ENCODE results near the gene HOXD3. TPM values are rescaled to one million over a fixed set of nuclear protein-coding genes. Genes with fewer than 3 reads are reported as not detected.

The HOXD3 gene
- total and polyA plus RNA-seq, 2 experiments from 2014 or later, result not detected

DNA sequence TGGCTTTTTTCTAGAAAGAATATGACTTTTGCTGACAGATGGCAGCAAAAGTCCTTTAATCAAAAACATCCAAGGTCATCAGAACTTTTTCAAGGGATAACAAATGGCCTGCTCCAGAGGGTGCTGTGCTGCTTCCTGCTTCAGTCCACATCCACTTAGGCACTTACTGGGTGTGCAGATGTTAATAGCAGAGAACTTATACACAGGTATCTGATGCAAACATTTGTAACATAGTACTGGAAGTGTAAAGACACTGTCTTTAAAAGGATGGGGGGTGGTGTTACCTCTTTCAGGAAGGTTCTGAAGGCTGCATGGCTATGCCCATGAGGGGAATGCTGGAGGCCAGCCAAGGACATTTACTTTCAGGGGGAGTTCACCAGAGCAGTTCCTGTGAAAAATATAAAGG, 22.1 kb upstream of the HOXD3 start:
- TF ChIP-seq CREB1 (CRISPR knock-in tag; IDR thresholded peaks at IDR 0.05; ENCODE audit: low read depth), result no peak
- TF ChIP-seq, protein P1, sequence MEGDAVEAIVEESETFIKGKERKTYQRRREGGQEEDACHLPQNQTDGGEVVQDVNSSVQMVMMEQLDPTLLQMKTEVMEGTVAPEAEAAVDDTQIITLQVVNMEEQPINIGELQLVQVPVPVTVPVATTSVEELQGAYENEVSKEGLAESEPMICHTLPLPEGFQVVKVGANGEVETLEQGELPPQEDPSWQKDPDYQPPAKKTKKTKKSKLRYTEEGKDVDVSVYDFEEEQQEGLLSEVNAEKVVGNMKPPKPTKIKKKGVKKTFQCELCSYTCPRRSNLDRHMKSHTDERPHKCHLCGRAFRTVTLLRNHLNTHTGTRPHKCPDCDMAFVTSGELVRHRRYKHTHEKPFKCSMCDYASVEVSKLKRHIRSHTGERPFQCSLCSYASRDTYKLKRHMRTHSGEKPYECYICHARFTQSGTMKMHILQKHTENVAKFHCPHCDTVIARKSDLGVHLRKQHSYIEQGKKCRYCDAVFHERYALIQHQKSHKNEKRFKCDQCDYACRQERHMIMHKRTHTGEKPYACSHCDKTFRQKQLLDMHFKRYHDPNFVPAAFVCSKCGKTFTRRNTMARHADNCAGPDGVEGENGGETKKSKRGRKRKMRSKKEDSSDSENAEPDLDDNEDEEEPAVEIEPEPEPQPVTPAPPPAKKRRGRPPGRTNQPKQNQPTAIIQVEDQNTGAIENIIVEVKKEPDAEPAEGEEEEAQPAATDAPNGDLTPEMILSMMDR (conservative IDR thresholded peaks at IDR 0.05; ENCODE audit: low read depth in 2 of 2), result peak in 1 of 2 experiments; percentile 17; a peak in 1 of 4 replicates
- DNase-seq (ENCODE audit: low spot score), result no peak
- Mint-ChIP-seq H3K4me1 (peaks cover 26% of the 10 kb centered on the region), H3K4me3 (peak overlapping the region; percentile 67; the same call in 1 of the 3 replicates), H3K36me3 (ENCODE audit: low read depth) (no peaks in the 10 kb centered on the region; the same call in 2 of the 3 replicates), H3K27ac (no peak overlapping the region), H3K9me3 (peaks cover 8% of the 10 kb centered on the region; the same call in 2 of the 3 replicates), H3K27me3 (ENCODE audit: insufficient read depth, low read depth, poor library complexity) (peaks cover 96% of the 10 kb centered on the region)
- Histone ChIP-seq H3K79me2 (replicated peaks; ENCODE audit: insufficient read depth) (no peaks in the 10 kb centered on the region), H3K27ac (ENCODE audit: low read depth) (no peak overlapping the region), H2AFZ (no peak overlapping the region), H3K27me3 (ENCODE audit: insufficient read depth) (peaks cover 100% of the 10 kb centered on the region), H3K36me3 (ENCODE audit: insufficient read depth) (no peaks in the 10 kb centered on the region), H3K9me2 (ENCODE audit: insufficient read depth) (no peaks in the 10 kb centered on the region), H4K20me1 (replicated peaks; ENCODE audit: insufficient read depth) (peaks cover 71% of the 10 kb centered on the region), H3K4me3 (no peak overlapping the region), H3K4me2 (peak overlapping the region; percentile 83; the same call in 1 of the 2 replicates), H3K4me1 (ENCODE audit: insufficient read depth) (peaks cover 44% of the 10 kb centered on the region), H3F3A (replicated peaks; ENCODE audit: low read depth) (peaks cover 63% of the 10 kb centered on the region)
- no peak for ATAC-seq

DNA sequence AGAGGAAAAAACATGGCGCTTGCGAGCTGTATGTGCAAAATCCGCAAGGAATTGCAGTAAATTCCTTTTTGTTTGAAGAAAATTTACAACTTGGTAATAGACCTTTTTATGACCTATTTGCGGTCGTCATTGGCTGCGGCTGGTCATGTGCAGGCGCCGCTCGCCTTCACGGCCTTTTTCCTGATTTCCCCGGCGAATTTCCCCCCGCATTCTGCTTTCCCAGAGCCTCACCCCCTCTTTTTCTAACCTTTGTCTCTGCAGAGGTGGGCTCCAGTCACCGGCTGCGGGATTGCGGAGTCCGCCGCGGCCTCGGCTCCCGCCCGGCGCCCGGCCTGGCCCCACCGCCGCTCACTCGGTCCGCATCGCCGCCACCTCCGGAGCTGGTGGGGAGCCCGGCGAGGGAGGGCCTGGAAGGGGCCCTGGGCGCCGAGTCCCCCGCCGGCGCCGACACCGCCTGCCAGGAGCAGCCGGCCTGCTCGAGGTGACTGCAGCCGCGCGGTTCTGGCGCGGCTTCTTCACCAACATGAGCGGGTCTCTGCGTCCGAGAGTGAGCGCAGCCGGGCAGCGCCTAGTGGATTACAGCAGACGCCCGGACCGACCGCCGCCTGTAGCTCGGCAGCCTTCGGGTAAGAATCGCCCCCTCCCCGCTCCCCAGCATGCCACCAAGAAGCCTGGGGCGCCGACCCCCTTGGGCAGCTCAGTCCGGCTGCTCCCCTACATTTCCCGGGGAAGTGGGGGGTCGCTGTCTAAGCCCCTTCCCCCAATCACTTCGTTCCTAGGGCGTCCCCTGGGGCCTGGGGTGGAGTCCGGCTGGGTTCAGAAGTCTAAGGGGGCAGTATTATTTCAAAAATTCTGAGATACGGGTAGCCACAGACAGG, 20.5 kb upstream of the HOXD3 start:
- H3K36me3 ChIP-seq (ENCODE audit: insufficient read depth), result no peaks in the 10 kb centered on the region
- H3K36me3 Mint-ChIP-seq (ENCODE audit: low read depth), result no peaks in the 10 kb centered on the region; the same call in 2 of the 3 replicates
- H2AFZ ChIP-seq, result peak overlapping the region; percentile 92
- H3K4me1 ChIP-seq (ENCODE audit: insufficient read depth), result peaks cover 42% of the 10 kb centered on the region
- peak overlapping the region; percentile 83 for H3K4me2 ChIP-seq
- H3K4me3 ChIP-seq, result peak overlapping the region; percentile 58
- peaks cover 3% of the 10 kb centered on the region; the same call in 1 of the 3 replicates for H3K9me3 Mint-ChIP-seq
- H3F3A ChIP-seq (replicated peaks; ENCODE audit: low read depth), result peaks cover 60% of the 10 kb centered on the region
- DNase-seq (ENCODE audit: low spot score), result peak; percentile 66
- no peaks in the 10 kb centered on the region for H3K9me2 ChIP-seq (ENCODE audit: insufficient read depth)
- H3K27ac Mint-ChIP-seq, result no peak overlapping the region
- H4K20me1 ChIP-seq (replicated peaks; ENCODE audit: insufficient read depth), result peaks cover 67% of the 10 kb centered on the region
- peak overlapping the region; percentile 67 for H3K4me3 Mint-ChIP-seq
- H3K27ac ChIP-seq (ENCODE audit: low read depth), result no peak overlapping the region
- peaks cover 24% of the 10 kb centered on the region for H3K4me1 Mint-ChIP-seq
- H3K79me2 ChIP-seq (replicated peaks; ENCODE audit: insufficient read depth), result no peaks in the 10 kb centered on the region
- H3K27me3 ChIP-seq (ENCODE audit: insufficient read depth), result peaks cover 100% of the 10 kb centered on the region
- ATAC-seq, result peak; percentile 18
- H3K27me3 Mint-ChIP-seq (ENCODE audit: insufficient read depth, low read depth, poor library complexity), result peaks cover 98% of the 10 kb centered on the region
- TF ChIP-seq EZH2phosphoT487 (IDR thresholded peaks at IDR 0.05; ENCODE audit: unreplicated experiment) (peak; percentile 85), POLR2AphosphoS5 (IDR thresholded peaks at IDR 0.05; ENCODE audit: low read depth) (no peak), ZNF331 (CRISPR knock-in tag; IDR thresholded peaks at IDR 0.05; ENCODE audit: low read depth) (no peak), ETS1 (IDR thresholded peaks at IDR 0.05) (no peak), EZH2 (IDR thresholded peaks at IDR 0.05; ENCODE audit: low read depth, unreplicated experiment) (peak; percentile 89), ZNF114 (CRISPR knock-in tag; IDR thresholded peaks at IDR 0.05) (no peak), NANOG (IDR thresholded peaks at IDR 0.05; ENCODE audit: borderline replicate concordance) (no peak)
- TF ChIP-seq, protein P1 (conservative IDR thresholded peaks at IDR 0.05; ENCODE audit: low read depth in 2 of 2), result no peak
